Endothelial cell of umbilical vein (primary cell): Measurements from ENCODE around the gene SLC23A2.

ENCODE experiments used
- CTCF ChIP-seq, 2 donors: IDR thresholded peaks; 1 replicate in 1 of 2; 2 replicates in 1 of 2; pipeline ENCODE4 v1.5.1; 2011; ENCODE audit warnings: low read length in 2 of 2, mild to moderate bottlenecking in 2 of 2, moderate library complexity in 2 of 2, control low read depth in 1 of 2, inconsistent platforms in 1 of 2, low read depth in 1 of 2; ENCODE audit not compliant: insufficient read depth in 1 of 2; ENCODE audit errors: extremely low read depth in 1 of 2
- EZH2 ChIP-seq: IDR thresholded peaks from 2 replicates; pipeline ENCODE4 v1.6.1; 2012; ENCODE audit warnings: borderline replicate concordance, low read depth, mild to moderate bottlenecking, moderate library complexity, low read length, inconsistent platforms; ENCODE audit not compliant: severe bottlenecking
- JUN ChIP-seq: IDR thresholded peaks from 2 replicates; pipeline ENCODE4 v1.6.1; 2011; ENCODE audit warnings: borderline replicate concordance, low read depth; ENCODE audit not compliant: insufficient read length, insufficient read depth
- MAX ChIP-seq: IDR thresholded peaks from 2 replicates; pipeline ENCODE4 v1.6.1; 2011; ENCODE audit not compliant: insufficient read depth, insufficient read length
- POLR2A ChIP-seq: IDR thresholded peaks from 2 replicates; pipeline ENCODE4 v1.6.1; 2012; ENCODE audit warnings: low read depth, mild to moderate bottlenecking, control low read depth, low read length

GRCh38 chr20:4912380-4913142 lies 88.7 kb downstream of the SLC23A2 start:
- TF ChIP-seq CTCF (IDR thresholded peaks at IDR 0.05; ENCODE audit: extremely low read depth in 1 of 2, insufficient read depth in 1 of 2, low read depth in 1 of 2, low read length in 2 of 2), result no peak
- no peak for TF ChIP-seq MAX
- no peak for TF ChIP-seq POLR2A
- no peak for TF ChIP-seq JUN
- TF ChIP-seq EZH2, result no peak
